ENCODE measurements around the gene CDK12.

Gene CDK12

GRCh38 chr17:39582658-39583057 is 121.4 kb downstream of the CDK12 start:
- DNase-seq (ENCODE audit: low read depth), result no peak
